Measurements from ENCODE around the gene BTBD10.

BTBD10 gene

DNA sequence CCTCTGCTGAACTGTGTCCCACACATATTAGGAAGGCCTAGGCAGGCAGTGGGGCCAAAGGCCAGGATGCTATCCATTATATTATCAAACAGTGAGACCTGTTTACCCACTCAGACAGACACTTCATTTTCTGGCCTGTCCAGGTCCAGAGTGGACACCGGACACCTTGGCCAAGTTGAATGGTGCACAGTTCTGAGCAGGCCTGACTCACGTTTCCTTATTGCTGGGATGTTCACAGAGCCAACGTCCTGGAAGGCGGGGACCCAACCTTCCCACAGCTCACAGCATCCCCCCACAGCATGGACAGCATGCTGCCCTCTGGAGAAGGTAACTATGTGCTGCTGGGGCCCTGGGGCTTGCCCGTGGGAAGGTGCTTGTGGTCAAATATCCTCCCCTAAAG is 86.6 kb downstream of the BTBD10 start:
- Histone ChIP-seq H3K27me3 (no peaks in the 10 kb centered on the region), H3K36me3 (peaks cover 100% of the 10 kb centered on the region), H3K9me3 (no peaks in the 10 kb centered on the region), H3K4me1 (ENCODE audit: control insufficient read depth in 1 of 2, insufficient read depth in 1 of 2, low read depth in 1 of 2, low read length in 1 of 2) (peaks cover 30% of the 10 kb centered on the region in 2 experiments), H3K4me3 (ENCODE audit: low read depth in 1 of 2, low read length in 1 of 2) (no peak overlapping the region), H3K27ac (peak overlapping the region; percentile 71)
- TF ChIP-seq, protein P1, sequence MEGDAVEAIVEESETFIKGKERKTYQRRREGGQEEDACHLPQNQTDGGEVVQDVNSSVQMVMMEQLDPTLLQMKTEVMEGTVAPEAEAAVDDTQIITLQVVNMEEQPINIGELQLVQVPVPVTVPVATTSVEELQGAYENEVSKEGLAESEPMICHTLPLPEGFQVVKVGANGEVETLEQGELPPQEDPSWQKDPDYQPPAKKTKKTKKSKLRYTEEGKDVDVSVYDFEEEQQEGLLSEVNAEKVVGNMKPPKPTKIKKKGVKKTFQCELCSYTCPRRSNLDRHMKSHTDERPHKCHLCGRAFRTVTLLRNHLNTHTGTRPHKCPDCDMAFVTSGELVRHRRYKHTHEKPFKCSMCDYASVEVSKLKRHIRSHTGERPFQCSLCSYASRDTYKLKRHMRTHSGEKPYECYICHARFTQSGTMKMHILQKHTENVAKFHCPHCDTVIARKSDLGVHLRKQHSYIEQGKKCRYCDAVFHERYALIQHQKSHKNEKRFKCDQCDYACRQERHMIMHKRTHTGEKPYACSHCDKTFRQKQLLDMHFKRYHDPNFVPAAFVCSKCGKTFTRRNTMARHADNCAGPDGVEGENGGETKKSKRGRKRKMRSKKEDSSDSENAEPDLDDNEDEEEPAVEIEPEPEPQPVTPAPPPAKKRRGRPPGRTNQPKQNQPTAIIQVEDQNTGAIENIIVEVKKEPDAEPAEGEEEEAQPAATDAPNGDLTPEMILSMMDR (IDR thresholded peaks at IDR 0.05) = no peak

DNA sequence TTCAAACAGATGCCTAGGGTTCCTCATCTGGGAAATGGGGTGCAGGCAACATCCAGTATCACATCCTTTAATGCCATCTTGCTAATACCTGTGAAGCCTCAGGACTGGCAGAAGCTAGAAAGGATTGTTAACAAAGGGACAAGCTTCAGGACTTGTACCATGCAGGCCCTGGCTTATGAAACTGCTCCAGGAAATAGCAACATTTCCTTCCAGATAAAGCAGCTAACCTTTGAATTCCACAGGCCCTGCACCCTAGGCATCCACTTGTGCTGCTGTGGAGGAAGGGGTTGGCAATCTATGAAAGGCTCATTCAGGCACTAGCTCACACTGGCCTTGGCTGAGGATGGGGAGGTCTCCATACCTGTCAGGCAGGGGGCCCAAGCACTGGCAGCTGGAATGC is 87.2 kb downstream of the BTBD10 start:
- Histone ChIP-seq H3K9me3 (no peaks in the 10 kb centered on the region), H3K27me3 (no peaks in the 10 kb centered on the region), H3K36me3 (peaks cover 100% of the 10 kb centered on the region), H3K4me1 (ENCODE audit: control insufficient read depth in 1 of 2, insufficient read depth in 1 of 2, low read depth in 1 of 2, low read length in 1 of 2) (peaks cover 24 to 25% of the 10 kb centered on the region in 2 experiments), H3K4me3 (ENCODE audit: low read depth in 1 of 2, low read length in 1 of 2) (no peak overlapping the region), H3K27ac (peak overlapping the region; percentile 71)
- TF ChIP-seq, protein P1 (IDR thresholded peaks at IDR 0.05) = no peak

DNA sequence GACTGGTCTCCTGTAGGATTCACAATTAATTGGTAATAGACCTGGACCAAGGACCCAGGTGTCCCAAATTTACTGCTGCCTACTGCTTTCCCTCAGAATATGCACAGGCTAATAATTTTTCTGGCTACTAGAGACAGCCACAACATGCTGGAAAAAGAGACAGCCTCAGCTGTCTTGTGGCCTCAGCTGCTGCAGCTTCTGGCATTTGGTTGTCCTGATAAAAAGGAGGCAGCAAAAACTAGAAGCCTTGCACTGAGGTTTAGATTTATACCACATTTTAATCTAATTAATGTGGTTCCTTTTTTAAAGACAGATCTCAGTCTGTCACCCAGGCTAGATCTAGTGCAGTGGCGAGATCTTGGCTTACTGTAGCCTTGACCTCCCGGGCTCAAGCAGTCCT is 89.8 kb downstream of the BTBD10 start:
- no peak overlapping the region for H3K4me3 ChIP-seq (ENCODE audit: low read depth in 1 of 2, low read length in 1 of 2)
- no peak overlapping the region for H3K27ac ChIP-seq
- peaks cover 100% of the 10 kb centered on the region for H3K36me3 ChIP-seq
- no peaks in the 10 kb centered on the region for H3K9me3 ChIP-seq
- TF ChIP-seq, protein P1 (IDR thresholded peaks at IDR 0.05) = no peak
- H3K27me3 ChIP-seq = no peaks in the 10 kb centered on the region
- peaks cover 20 to 21% of the 10 kb centered on the region in 2 experiments for H3K4me1 ChIP-seq (ENCODE audit: control insufficient read depth in 1 of 2, insufficient read depth in 1 of 2, low read depth in 1 of 2, low read length in 1 of 2)

DNA sequence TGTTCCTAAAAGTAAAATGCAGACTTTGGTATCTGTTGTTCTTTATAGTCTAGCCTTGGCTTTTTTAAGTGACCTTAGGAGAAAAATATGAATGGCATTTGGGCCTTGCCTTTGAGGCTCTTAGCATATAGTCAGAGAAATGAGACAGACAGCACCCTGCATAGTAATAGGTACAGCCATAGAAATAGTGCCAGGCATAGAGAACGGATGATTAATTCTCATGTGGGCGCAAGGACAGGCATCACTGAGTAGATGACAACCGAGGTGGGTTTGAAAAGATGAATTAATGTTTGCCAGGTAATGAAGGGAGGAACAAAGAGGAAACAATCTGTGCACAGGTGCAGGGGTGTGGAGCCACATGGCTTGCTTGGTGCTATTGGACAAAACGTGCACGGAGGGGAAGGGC is 95.0 kb downstream of the BTBD10 start:
- H3K27me3 ChIP-seq = no peaks in the 10 kb centered on the region
- no peak overlapping the region for H3K27ac ChIP-seq
- no peaks in the 10 kb centered on the region for H3K4me1 ChIP-seq (ENCODE audit: control insufficient read depth in 1 of 2, insufficient read depth in 1 of 2, low read depth in 1 of 2, low read length in 1 of 2)
- no peaks in the 10 kb centered on the region for H3K9me3 ChIP-seq
- peaks cover 100% of the 10 kb centered on the region for H3K36me3 ChIP-seq
- TF ChIP-seq, protein P1 (IDR thresholded peaks at IDR 0.05) = no peak
- H3K4me3 ChIP-seq (ENCODE audit: low read depth in 1 of 2, low read length in 1 of 2) = no peak overlapping the region

DNA sequence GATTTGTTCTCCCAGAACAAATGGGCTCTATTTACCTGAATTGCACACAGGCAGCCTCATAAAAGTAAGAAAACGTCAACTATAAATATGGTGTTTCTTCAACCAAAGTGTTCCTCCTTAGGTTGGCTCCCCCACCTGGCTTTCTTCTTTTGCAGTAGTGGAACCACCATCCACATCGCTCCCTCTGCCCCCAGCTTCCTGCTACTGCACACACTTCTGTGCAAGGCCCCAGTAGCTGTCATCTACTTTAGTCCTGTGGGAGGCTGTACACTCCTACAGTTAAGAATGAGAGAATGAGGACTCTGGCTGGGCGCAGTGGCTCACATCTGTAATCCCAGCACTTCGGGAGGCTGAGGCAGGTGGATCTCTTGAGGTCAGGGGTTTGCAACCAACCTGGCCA is 95.9 kb downstream of the BTBD10 start:
- Histone ChIP-seq H3K4me1 (ENCODE audit: control insufficient read depth in 1 of 2, insufficient read depth in 1 of 2, low read depth in 1 of 2, low read length in 1 of 2) (no peaks in the 10 kb centered on the region), H3K4me3 (ENCODE audit: low read depth in 1 of 2, low read length in 1 of 2) (no peak overlapping the region), H3K36me3 (peaks cover 99% of the 10 kb centered on the region), H3K27me3 (no peaks in the 10 kb centered on the region), H3K27ac (no peak overlapping the region), H3K9me3 (no peaks in the 10 kb centered on the region)
- TF ChIP-seq, protein P1 (IDR thresholded peaks at IDR 0.05) = no peak

Data from neutrophil (primary cell).